ENCODE measurements around the gene CLEC4M.

CLEC4M gene

GRCh38 chr19:7817801-7818200, 54.8 kb downstream of the CLEC4M start:
- no peak for DNase-seq

- DNase-seq = no peak
Measured at GRCh38 chr19:7818806-7819205, 55.8 kb downstream of the CLEC4M start.

Measured in right hindlimb (tissue), 1 donor.